SHP77 treated with DMSO at 0.1 percent for 48 hours (cell line): Measurements from ENCODE around the gene MASP2.
"Not testable (repeated sequence)": the region's sequence is repeated elsewhere in the genome, so short reads cannot be mapped to it uniquely, and the experiment has no call there.

Experiments used
- DNase-seq: peaks from one replicate; lab custom pipeline; 2025; lab: John Stamatoyannopoulos, UW

MASP2 gene

GRCh38 chr1:11037740-11038182, 9.3 kb downstream of the MASP2 start:
- DNase-seq, result peak; percentile 65

- not testable (repeated sequence) for DNase-seq
Measured at GRCh38 chr1:11037019-11037739, 9.9 kb downstream of the MASP2 start.

GRCh38 chr1:11031624-11032262, 15.3 kb downstream of the MASP2 start:
- no peak for DNase-seq

GRCh38 chr1:11030865-11031264, 16.2 kb downstream of the MASP2 start:
- no peak for DNase-seq

- DNase-seq, result no peak
Measured at GRCh38 chr1:11028018-11028417, 19.0 kb downstream of the MASP2 start.

GRCh38 chr1:11027316-11027715, 19.7 kb downstream of the MASP2 start:
- DNase-seq, result no peak

- DNase-seq, result no peak
Measured at GRCh38 chr1:11026903-11027302, 20.1 kb downstream of the MASP2 start.

- no peak for DNase-seq
Measured at GRCh38 chr1:11026052-11026451, 21.0 kb downstream of the MASP2 start.

GRCh38 chr1:11025618-11026017, 21.4 kb downstream of the MASP2 start:
- DNase-seq, result no peak

- no peak for DNase-seq
Measured at GRCh38 chr1:11024874-11025203, 22.2 kb downstream of the MASP2 start.

GRCh38 chr1:11024154-11024873, 22.7 kb downstream of the MASP2 start:
- no peak for DNase-seq

GRCh38 chr1:11023201-11023600, 23.8 kb downstream of the MASP2 start:
- no peak for DNase-seq

GRCh38 chr1:11019971-11020370, 27.1 kb downstream of the MASP2 start:
- no peak for DNase-seq

GRCh38 chr1:11019358-11019757, 27.7 kb downstream of the MASP2 start:
- not testable (repeated sequence) for DNase-seq

- DNase-seq, result no peak
Measured at GRCh38 chr1:11013160-11013531, 33.9 kb downstream of the MASP2 start.

GRCh38 chr1:11012260-11013159, 34.5 kb downstream of the MASP2 start, which contains the start of gene TARDBP:
TARDBP (plus strand) TSS chr1:11012654; CDS start chr1:11013728, 1,074 bp downstream.
- peak; percentile 77 for DNase-seq

- no peak for DNase-seq
Measured at GRCh38 chr1:11000526-11000925, 46.5 kb downstream of the MASP2 start.

GRCh38 chr1:10996100-10996499, 50.9 kb downstream of the MASP2 start:
- DNase-seq, result no peak

GRCh38 chr1:10992864-10993263, 54.2 kb downstream of the MASP2 start:
- DNase-seq, result no peak

- DNase-seq, result not testable (repeated sequence)
Measured at GRCh38 chr1:10992004-10992403, 55.0 kb downstream of the MASP2 start.

- DNase-seq, result no peak
Measured at GRCh38 chr1:10990828-10991227, 56.2 kb downstream of the MASP2 start.

- DNase-seq, result not testable (repeated sequence)
Measured at GRCh38 chr1:10989920-10990516, 57.0 kb downstream of the MASP2 start.
